Sigmoid colon (tissue), 4 donors: ENCODE measurements around the gene KCNAB2.

Experiments used
- EP300 ChIP-seq, 4 donors: sonication (generic); formaldehyde crosslinking; IDR thresholded peaks; one replicate each; pipeline ENCODE4 v1.6.1; 2017; ENCODE audit warnings: antibody characterized with exemption in 4 of 4
- POLR2A ChIP-seq, 2 donors: fragments of 450-650 bp; IDR thresholded peaks; one replicate each; pipeline ENCODE4 v1.6.1; 2016; ENCODE audit warnings: antibody characterized with exemption in 2 of 2, mild to moderate bottlenecking in 2 of 2, moderate library complexity in 2 of 2
- POLR2AphosphoS5 ChIP-seq, 4 donors: sonication (generic); formaldehyde crosslinking; IDR thresholded peaks; one replicate each; pipeline ENCODE4 v1.6.1; 2017; ENCODE audit warnings: antibody characterized with exemption in 4 of 4
- TF ChIP-seq, protein P1 (sequence below), 4 experiments: fragments of 450-650 bp in 3 of 4; fragments of 200-600 bp in 1 of 4; IDR thresholded peaks; one replicate each; pipeline ENCODE4 v1.5.1; 2016 to 2019; ENCODE audit warnings: antibody characterized with exemption in 4 of 4, mild to moderate bottlenecking in 3 of 4, moderate library complexity in 2 of 4

GRCh38 chr1:6084781-6085495 is 39.2 kb downstream of the KCNAB2 start:
- TF ChIP-seq, protein P1, sequence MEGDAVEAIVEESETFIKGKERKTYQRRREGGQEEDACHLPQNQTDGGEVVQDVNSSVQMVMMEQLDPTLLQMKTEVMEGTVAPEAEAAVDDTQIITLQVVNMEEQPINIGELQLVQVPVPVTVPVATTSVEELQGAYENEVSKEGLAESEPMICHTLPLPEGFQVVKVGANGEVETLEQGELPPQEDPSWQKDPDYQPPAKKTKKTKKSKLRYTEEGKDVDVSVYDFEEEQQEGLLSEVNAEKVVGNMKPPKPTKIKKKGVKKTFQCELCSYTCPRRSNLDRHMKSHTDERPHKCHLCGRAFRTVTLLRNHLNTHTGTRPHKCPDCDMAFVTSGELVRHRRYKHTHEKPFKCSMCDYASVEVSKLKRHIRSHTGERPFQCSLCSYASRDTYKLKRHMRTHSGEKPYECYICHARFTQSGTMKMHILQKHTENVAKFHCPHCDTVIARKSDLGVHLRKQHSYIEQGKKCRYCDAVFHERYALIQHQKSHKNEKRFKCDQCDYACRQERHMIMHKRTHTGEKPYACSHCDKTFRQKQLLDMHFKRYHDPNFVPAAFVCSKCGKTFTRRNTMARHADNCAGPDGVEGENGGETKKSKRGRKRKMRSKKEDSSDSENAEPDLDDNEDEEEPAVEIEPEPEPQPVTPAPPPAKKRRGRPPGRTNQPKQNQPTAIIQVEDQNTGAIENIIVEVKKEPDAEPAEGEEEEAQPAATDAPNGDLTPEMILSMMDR (IDR thresholded peaks at IDR 0.05), result no peak
- TF ChIP-seq POLR2A (IDR thresholded peaks at IDR 0.05) (no peak), POLR2AphosphoS5 (IDR thresholded peaks at IDR 0.05) (no peak), EP300 (IDR thresholded peaks at IDR 0.05) (no peak)
